ENCODE data around the gene LDB3.

The LDB3 gene

GRCh38 chr10:86742230-86742629, 73.9 kb downstream of the LDB3 start:
- DNase-seq (ENCODE audit: low spot score), result no peak
- no peak for TF ChIP-seq CTCF (IDR thresholded peaks at IDR 0.05; ENCODE audit: extremely low read depth, missing control alignments)

GRCh38 chr10:86744067-86744725, 75.9 kb downstream of the LDB3 start:
- DNase-seq (ENCODE audit: low spot score), result no peak
- no peak for TF ChIP-seq CTCF (IDR thresholded peaks at IDR 0.05; ENCODE audit: extremely low read depth, missing control alignments)

- TF ChIP-seq CTCF (IDR thresholded peaks at IDR 0.05; ENCODE audit: extremely low read depth, missing control alignments), result no peak
- DNase-seq (ENCODE audit: low spot score), result no peak
These were observed 79.7 kb downstream of the LDB3 start for GRCh38 chr10:86747796-86748581.

DNA sequence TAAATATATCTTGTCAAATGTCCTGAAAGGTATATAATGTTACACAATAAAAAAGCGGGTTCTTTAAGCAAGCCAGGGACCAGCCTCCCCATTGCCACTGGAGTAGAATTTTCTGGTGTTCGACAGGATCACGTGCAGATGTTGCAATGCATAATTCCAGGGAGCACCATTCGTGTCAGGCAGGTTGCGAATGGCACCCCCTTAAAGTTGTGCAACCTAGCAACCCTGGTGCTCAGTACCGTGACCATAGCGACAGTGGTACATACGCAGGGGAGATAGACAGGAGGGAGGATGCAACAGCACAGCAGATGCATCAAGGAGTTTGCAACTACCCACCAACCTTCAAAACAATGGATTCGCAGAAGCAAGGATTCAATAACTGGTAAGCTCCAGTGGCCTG, 81.5 kb downstream of the LDB3 start:
- no peak for DNase-seq (ENCODE audit: low spot score)
- no peak for TF ChIP-seq CTCF (IDR thresholded peaks at IDR 0.05; ENCODE audit: extremely low read depth, missing control alignments)

DNA sequence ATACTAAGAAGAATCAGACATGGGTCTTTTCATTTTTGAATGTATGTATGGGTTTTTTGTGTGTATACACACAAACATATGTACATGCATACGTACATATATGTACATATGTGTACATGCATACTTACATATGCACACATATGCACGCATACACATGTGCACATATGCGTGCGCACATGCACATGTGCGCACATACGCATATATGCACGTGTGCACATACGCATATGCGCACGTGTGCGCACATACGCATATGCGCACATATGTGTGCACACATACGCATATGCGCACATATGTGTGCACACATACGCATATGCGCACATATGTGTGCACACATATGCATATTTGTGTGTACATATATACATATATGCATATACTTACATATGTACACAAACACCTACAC, 83.2 kb downstream of the LDB3 start:
- DNase-seq (ENCODE audit: low spot score), result no peak
- no peak for TF ChIP-seq CTCF (IDR thresholded peaks at IDR 0.05; ENCODE audit: extremely low read depth, missing control alignments)

GRCh38 chr10:86752311-86752710, 84.0 kb downstream of the LDB3 start:
- no peak for TF ChIP-seq CTCF (IDR thresholded peaks at IDR 0.05; ENCODE audit: extremely low read depth, missing control alignments)
- no peak for DNase-seq (ENCODE audit: low spot score)

DNA sequence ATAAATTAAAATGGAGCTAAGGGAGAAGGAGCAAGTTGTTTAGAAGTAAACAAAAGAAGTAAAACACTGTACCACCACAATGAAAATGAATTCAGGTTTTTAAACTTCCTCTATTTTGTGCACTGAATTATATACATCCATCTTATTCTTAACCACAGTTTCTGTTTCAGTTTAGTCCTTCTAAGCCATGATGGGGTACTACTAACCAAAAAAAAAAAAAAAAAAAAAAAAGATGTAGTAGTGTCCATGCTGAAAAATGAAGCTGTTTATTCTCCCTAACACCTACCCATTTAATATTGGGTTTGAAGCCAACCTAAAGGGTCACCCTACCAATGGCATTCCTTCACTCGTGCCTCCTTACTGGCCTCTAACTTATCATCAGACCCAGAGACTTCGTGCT, 84.7 kb downstream of the LDB3 start:
- DNase-seq (ENCODE audit: low spot score), result peak; percentile 49
- TF ChIP-seq CTCF (IDR thresholded peaks at IDR 0.05; ENCODE audit: extremely low read depth, missing control alignments), result no peak

Data from GM20000 (cell line).